H9 (cell line): ENCODE data around the gene MCRIP2. TPM values are rescaled to one million over a fixed set of nuclear protein-coding genes. Genes with fewer than 3 reads are reported as not detected.

Experiments used
- DNase-seq: peaks from one replicate; pipeline ENCODE4 v3.0.0-alpha.2; 2017
- H2AFZ ChIP-seq: one replicate; pipeline ENCODE4 v1.6.1; 2013; ENCODE audit warnings: mild to moderate bottlenecking, low read length, control low read depth, moderate library complexity
- H2AK5ac ChIP-seq: 2 replicates; pipeline ENCODE4 v1.6.1; 2013; ENCODE audit warnings: low read length, control low read depth, mixed read lengths; ENCODE audit not compliant: insufficient read length
- H2BK120ac ChIP-seq: one replicate; pipeline ENCODE4 v1.6.1; 2013; ENCODE audit warnings: low read depth, mild to moderate bottlenecking, low read length, control low read depth, inconsistent platforms; ENCODE audit not compliant: poor library complexity, severe bottlenecking
- H2BK12ac ChIP-seq: 2 replicates; pipeline ENCODE4 v1.6.1; 2013; ENCODE audit warnings: low read length, control low read depth, mixed read lengths, low read depth; ENCODE audit not compliant: insufficient read length
- H2BK15ac ChIP-seq: 2 replicates; pipeline ENCODE4 v1.6.1; 2013; ENCODE audit warnings: low read depth, low read length, control low read depth
- H2BK20ac ChIP-seq: one replicate; pipeline ENCODE4 v1.6.1; 2013; ENCODE audit warnings: low read depth, mild to moderate bottlenecking, low read length, control low read depth, inconsistent platforms; ENCODE audit not compliant: poor library complexity, severe bottlenecking
- H2BK5ac ChIP-seq: 2 replicates; pipeline ENCODE4 v1.6.1; 2013; ENCODE audit warnings: low read length, control low read depth, mixed read lengths; ENCODE audit not compliant: insufficient read length
- H3K14ac ChIP-seq: 2 replicates; pipeline ENCODE4 v1.6.1; 2013; ENCODE audit warnings: low read length, control low read depth; ENCODE audit not compliant: insufficient read depth
- H3K18ac ChIP-seq: 2 replicates; pipeline ENCODE4 v1.6.1; 2013; ENCODE audit warnings: low read depth, mild to moderate bottlenecking, mixed read lengths, low read length, control low read depth; ENCODE audit not compliant: insufficient read length
- H3K23ac ChIP-seq: 2 replicates; pipeline ENCODE4 v1.6.1; 2013; ENCODE audit warnings: low read length, control low read depth, mixed read lengths, low read depth; ENCODE audit not compliant: insufficient read length
- H3K23me2 ChIP-seq: 2 replicates; pipeline ENCODE4 v1.6.1; 2013; ENCODE audit warnings: low read depth, mild to moderate bottlenecking, mixed read lengths, low read length, control low read depth; ENCODE audit not compliant: insufficient read length, poor library complexity, severe bottlenecking
- H3K27ac ChIP-seq: 2 replicates; pipeline ENCODE4 v1.5.1; 2013; ENCODE audit warnings: low read length, control low read depth, mixed read lengths, low read depth; ENCODE audit not compliant: insufficient read length
- H3K27me3 ChIP-seq: 2 replicates; pipeline ENCODE4 v1.6.1; 2013; ENCODE audit warnings: low read length, control low read depth, inconsistent platforms; ENCODE audit not compliant: insufficient read depth
- H3K4ac ChIP-seq: 2 replicates; pipeline ENCODE4 v1.6.1; 2013; ENCODE audit warnings: low read depth, mild to moderate bottlenecking, control low read depth, inconsistent platforms, low read length, moderate library complexity
- H3K4me1 ChIP-seq: 2 replicates; pipeline ENCODE4 v1.6.1; 2013; ENCODE audit warnings: low read length, control low read depth, inconsistent platforms; ENCODE audit not compliant: insufficient read depth
- H3K4me2 ChIP-seq: 2 replicates; pipeline ENCODE4 v1.6.1; 2013; ENCODE audit warnings: low read length, control low read depth, mixed read lengths; ENCODE audit not compliant: insufficient read length, insufficient read depth
- H3K56ac ChIP-seq: 2 replicates; pipeline ENCODE4 v1.6.1; 2013; ENCODE audit warnings: low read depth, mild to moderate bottlenecking, mixed read lengths, low read length, control low read depth; ENCODE audit not compliant: insufficient read length
- H3K79me1 ChIP-seq: 2 replicates; pipeline ENCODE4 v1.6.1; 2013; ENCODE audit warnings: low read depth, mild to moderate bottlenecking, moderate library complexity, low read length, control low read depth, inconsistent platforms; ENCODE audit not compliant: insufficient read depth, poor library complexity, severe bottlenecking
- H3K79me2 ChIP-seq: 2 replicates; pipeline ENCODE4 v1.6.1; 2013; ENCODE audit warnings: low read length, control low read depth, inconsistent platforms; ENCODE audit not compliant: insufficient read depth
- H3K9ac ChIP-seq: 2 replicates; pipeline ENCODE4 v1.6.1; 2013; ENCODE audit warnings: low read length, control low read depth, mixed read lengths; ENCODE audit not compliant: insufficient read length; ENCODE audit errors: extremely low read depth
- H3K9me3 ChIP-seq: one replicate; pipeline ENCODE4 v1.6.1; 2013; ENCODE audit warnings: low read depth, low read length, inconsistent platforms; ENCODE audit not compliant: control insufficient read depth
- H3T11ph ChIP-seq: one replicate; pipeline ENCODE4 v1.6.1; 2013; ENCODE audit warnings: mild to moderate bottlenecking, low read length, control low read depth, inconsistent platforms
- H4K20me1 ChIP-seq: one replicate; pipeline ENCODE4 v1.6.1; 2013; ENCODE audit not compliant: control insufficient read depth, insufficient read length, insufficient read depth
- H4K5ac ChIP-seq: 2 replicates; pipeline ENCODE4 v1.6.1; 2013; ENCODE audit warnings: low read depth, mild to moderate bottlenecking, mixed read lengths, low read length, control low read depth; ENCODE audit not compliant: insufficient read length
- H4K8ac ChIP-seq: replicated peaks from 2 replicates; pipeline ENCODE4 v1.6.1; 2013; ENCODE audit warnings: low read length, control low read depth, mixed read lengths, low read depth; ENCODE audit not compliant: insufficient read length
- H4K91ac ChIP-seq: 2 replicates; pipeline ENCODE4 v1.6.1; 2013; ENCODE audit warnings: low read depth, mild to moderate bottlenecking, moderate library complexity, mixed read lengths, low read length, control low read depth; ENCODE audit not compliant: insufficient read length
- H3K27ac Mint-ChIP-seq, 3 experiments: 2 replicates in 2 of 3; 3 replicates in 1 of 3; pipeline ENCODE4 v1.8.0; 2020 to 2021; ENCODE audit warnings: mixed read lengths in 3 of 3, mild to moderate bottlenecking in 1 of 3, moderate library complexity in 1 of 3
- H3K27me3 Mint-ChIP-seq: 2 replicates; pipeline ENCODE4 v1.8.0; 2021; ENCODE audit warnings: low read depth, mild to moderate bottlenecking, moderate library complexity, mixed read lengths
- H3K36me3 Mint-ChIP-seq, 3 experiments: 2 replicates in 2 of 3; 3 replicates in 1 of 3; pipeline ENCODE4 v1.8.0; 2020 to 2021; ENCODE audit warnings: low read depth in 3 of 3, mixed read lengths in 3 of 3; ENCODE audit not compliant: insufficient read depth in 1 of 3
- H3K4me1 Mint-ChIP-seq, 2 experiments: 2 replicates each; pipeline ENCODE4 v1.8.0; 2020; ENCODE audit warnings: mixed read lengths in 2 of 2
- H3K4me3 Mint-ChIP-seq, 2 experiments: 2 replicates in 1 of 2; 3 replicates in 1 of 2; pipeline ENCODE4 v1.8.0; 2020 to 2021; ENCODE audit warnings: mild to moderate bottlenecking in 2 of 2, mixed read lengths in 2 of 2, moderate library complexity in 1 of 2
- H3K9me3 Mint-ChIP-seq, 2 experiments: 2 replicates in 1 of 2; 3 replicates in 1 of 2; pipeline ENCODE4 v1.8.0; 2020; ENCODE audit warnings: mild to moderate bottlenecking in 2 of 2, mixed read lengths in 2 of 2, moderate library complexity in 1 of 2
- WGBS: extraction: QIAGEN DNeasy Blood & Tissue Kit; methylation state at CpG from one replicate; pipeline ENCODE4 v1.1.7; 2013; ENCODE audit warnings: missing lambda C conversion rate, low lambda C conversion rate, mixed read lengths; ENCODE audit not compliant: insufficient read length; ENCODE audit errors: extremely low coverage; 5-methylcytosine and 5-hydroxymethylcytosine counted together
- total RNA-seq: library from RNA; stranded (reverse); gene quantifications from 2 replicates; pipeline ENCODE4 v1.2.1, GENCODE V29; 2021
- TF ChIP-seq, protein P1 (sequence below): fragments of 200-600 bp; sonication (generic); conservative IDR thresholded peaks from 3 replicates; pipeline ENCODE4 v1.8.0; 2021; ENCODE audit warnings: antibody characterized with exemption, mild to moderate bottlenecking

Gene MCRIP2
- total RNA-seq, 1 experiment from 2014 or later: 52.5 TPM

DNA sequence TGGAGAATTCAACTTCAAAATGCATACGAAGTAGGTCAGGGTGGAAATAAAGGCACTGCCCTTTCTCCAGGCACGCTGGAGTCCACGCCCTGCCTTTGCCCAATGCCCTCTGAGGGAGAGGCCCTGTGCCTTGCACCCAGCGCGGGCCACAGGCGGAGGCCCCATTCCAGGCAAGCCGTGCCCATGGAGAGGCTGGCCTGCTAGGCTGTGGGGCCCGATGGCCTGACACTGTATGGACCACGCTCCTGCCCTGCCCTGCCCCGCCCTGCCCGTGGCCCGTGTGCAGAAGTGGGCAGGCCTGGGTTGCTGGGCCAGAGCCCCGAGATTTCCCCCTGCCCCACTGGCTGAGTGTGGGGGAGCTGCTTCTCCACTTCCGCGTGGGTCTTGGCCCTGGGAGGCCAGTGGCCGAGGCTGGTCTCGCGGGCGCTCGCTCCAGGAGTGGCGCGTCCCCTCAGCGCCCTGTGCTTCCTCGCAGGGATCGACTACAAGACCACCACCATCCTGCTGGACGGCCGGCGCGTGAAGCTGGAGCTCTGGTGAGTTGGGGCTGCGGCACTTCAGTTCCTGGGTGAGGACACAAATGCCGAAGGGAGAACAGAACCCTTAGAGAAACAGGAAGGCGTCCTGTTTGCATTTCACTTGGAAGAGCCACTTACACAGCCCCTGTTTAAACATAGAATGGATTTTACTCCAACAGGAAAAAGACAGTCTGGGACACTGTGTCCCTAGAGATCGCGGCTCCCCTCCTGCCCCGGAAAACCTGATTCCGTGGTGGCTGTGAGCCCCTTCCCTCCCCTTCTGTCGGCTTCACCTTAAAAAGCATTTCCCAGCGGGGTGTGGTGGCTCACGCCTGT is 24.7 kb upstream of the MCRIP2 start:
- Histone ChIP-seq H3K27ac (no peak overlapping the region), H2AFZ (no peak overlapping the region), H3K23me2 (no peaks in the 10 kb centered on the region), H2BK20ac (no peak overlapping the region), H3K14ac (no peak overlapping the region), H2BK15ac (no peak overlapping the region), H4K91ac (no peak overlapping the region), H3K9me3 (no peaks in the 10 kb centered on the region), H2BK5ac (no peak overlapping the region), H3K4me2 (no peak overlapping the region), H4K5ac (no peak overlapping the region), H3K23ac (no peak overlapping the region), H3K4ac (no peak overlapping the region), H3K18ac (no peak overlapping the region), H3K27me3 (no peaks in the 10 kb centered on the region), H3K79me1 (no peaks in the 10 kb centered on the region), H3K79me2 (no peaks in the 10 kb centered on the region), H3T11ph (no peak overlapping the region), H4K8ac (no peak overlapping the region), H3K4me1 (no peaks in the 10 kb centered on the region), H2BK12ac (no peak overlapping the region), H3K56ac (no peak overlapping the region), H2AK5ac (no peak overlapping the region), H4K20me1 (no peaks in the 10 kb centered on the region), H3K9ac (no peak overlapping the region), H2BK120ac (no peak overlapping the region)
- Mint-ChIP-seq H3K4me3 (no peak overlapping the region), H3K36me3 (peaks cover 7 to 11% (median 11%) of the 10 kb centered on the region in 3 experiments; a peak in 6 of 7 replicates), H3K27me3 (no peaks in the 10 kb centered on the region), H3K9me3 (0 out of 5 replicates have a peak, but pooled peaks cover 0 to 3% of the 10 kb centered on the region in 2 experiments), H3K27ac (no peak overlapping the region), H3K4me1 (peaks cover 6% of the 10 kb centered on the region in 2 experiments)
- TF ChIP-seq, protein P1, sequence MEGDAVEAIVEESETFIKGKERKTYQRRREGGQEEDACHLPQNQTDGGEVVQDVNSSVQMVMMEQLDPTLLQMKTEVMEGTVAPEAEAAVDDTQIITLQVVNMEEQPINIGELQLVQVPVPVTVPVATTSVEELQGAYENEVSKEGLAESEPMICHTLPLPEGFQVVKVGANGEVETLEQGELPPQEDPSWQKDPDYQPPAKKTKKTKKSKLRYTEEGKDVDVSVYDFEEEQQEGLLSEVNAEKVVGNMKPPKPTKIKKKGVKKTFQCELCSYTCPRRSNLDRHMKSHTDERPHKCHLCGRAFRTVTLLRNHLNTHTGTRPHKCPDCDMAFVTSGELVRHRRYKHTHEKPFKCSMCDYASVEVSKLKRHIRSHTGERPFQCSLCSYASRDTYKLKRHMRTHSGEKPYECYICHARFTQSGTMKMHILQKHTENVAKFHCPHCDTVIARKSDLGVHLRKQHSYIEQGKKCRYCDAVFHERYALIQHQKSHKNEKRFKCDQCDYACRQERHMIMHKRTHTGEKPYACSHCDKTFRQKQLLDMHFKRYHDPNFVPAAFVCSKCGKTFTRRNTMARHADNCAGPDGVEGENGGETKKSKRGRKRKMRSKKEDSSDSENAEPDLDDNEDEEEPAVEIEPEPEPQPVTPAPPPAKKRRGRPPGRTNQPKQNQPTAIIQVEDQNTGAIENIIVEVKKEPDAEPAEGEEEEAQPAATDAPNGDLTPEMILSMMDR: no peak
- no CpG with 5 or more reads among the region's 39 CpGs for WGBS
- no peak for DNase-seq
